GM12865 (cell line): Measurements from ENCODE around the gene ATP10B.

ENCODE experiments used
- DNase-seq: peaks from one replicate; pipeline ENCODE4 v3.0.0; 2010; ENCODE audit warnings: low read depth
- H3K4me3 ChIP-seq: 2 replicates; pipeline ENCODE4 v1.5.1; 2011; ENCODE audit warnings: mild to moderate bottlenecking, low read depth, low read length, control low read depth
- TF ChIP-seq, protein P1 (sequence below): IDR thresholded peaks from 2 replicates; pipeline ENCODE4 v1.5.1; 2011; ENCODE audit warnings: low read length, control low read depth, low read depth, inconsistent platforms; ENCODE audit not compliant: insufficient read depth; ENCODE audit errors: missing control alignments

The ATP10B gene

GRCh38 chr5:160548949-160549645 is 302.9 kb downstream of the ATP10B start:
- TF ChIP-seq, protein P1, sequence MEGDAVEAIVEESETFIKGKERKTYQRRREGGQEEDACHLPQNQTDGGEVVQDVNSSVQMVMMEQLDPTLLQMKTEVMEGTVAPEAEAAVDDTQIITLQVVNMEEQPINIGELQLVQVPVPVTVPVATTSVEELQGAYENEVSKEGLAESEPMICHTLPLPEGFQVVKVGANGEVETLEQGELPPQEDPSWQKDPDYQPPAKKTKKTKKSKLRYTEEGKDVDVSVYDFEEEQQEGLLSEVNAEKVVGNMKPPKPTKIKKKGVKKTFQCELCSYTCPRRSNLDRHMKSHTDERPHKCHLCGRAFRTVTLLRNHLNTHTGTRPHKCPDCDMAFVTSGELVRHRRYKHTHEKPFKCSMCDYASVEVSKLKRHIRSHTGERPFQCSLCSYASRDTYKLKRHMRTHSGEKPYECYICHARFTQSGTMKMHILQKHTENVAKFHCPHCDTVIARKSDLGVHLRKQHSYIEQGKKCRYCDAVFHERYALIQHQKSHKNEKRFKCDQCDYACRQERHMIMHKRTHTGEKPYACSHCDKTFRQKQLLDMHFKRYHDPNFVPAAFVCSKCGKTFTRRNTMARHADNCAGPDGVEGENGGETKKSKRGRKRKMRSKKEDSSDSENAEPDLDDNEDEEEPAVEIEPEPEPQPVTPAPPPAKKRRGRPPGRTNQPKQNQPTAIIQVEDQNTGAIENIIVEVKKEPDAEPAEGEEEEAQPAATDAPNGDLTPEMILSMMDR: no peak
- DNase-seq: no peak

DNA sequence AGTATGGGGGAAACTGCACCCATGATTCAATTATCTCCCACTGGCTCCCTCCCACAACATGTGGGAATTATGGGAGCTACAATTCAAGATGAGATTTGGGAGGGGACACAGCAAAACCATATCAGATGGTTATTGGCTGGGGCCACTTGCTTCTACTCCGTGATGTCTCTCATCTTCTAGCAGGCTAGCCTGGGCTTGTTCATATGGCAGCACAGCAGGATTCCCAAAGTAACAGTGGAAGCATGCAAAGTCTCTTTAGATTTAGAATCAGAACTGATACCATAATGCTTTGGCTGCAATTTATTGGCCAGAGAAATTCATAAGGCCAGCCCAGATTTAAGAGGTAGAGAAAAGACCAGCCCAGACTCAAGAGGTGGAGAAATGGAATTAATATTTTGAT is 304.1 kb downstream of the ATP10B start:
- TF ChIP-seq, protein P1: no peak
- no peak for DNase-seq
- H3K4me3 ChIP-seq: no peak overlapping the region

More at GRCh38 chr5:160548949-160549645, 302.9 kb downstream of the ATP10B start:
- H3K4me3 ChIP-seq: no peak overlapping the region

DNA sequence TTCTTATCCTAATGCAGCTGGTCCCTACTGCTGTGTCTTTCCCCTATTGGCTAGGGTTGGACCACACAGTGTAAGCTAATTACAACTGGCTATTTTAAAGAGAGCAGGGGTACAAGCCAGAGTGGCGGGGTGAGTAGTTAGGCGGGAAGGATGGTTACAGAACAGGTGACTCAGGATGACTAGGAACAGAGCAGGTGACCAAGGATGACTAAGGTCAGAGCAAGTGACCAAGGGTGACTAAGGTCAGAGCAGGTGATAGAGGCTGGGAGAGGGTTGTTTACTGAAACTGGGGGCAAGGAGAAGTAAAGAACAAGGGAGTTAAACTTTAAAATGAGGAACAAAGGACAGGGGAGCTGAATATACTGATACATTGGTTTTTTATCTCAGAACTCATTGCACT is 304.9 kb downstream of the ATP10B start:
- DNase-seq: no peak
- H3K4me3 ChIP-seq: no peak overlapping the region
- TF ChIP-seq, protein P1: no peak

- TF ChIP-seq, protein P1: no peak
- no peak for DNase-seq
- no peak overlapping the region for H3K4me3 ChIP-seq
These were observed 306.2 kb downstream of the ATP10B start for GRCh38 chr5:160545832-160546231.

DNA sequence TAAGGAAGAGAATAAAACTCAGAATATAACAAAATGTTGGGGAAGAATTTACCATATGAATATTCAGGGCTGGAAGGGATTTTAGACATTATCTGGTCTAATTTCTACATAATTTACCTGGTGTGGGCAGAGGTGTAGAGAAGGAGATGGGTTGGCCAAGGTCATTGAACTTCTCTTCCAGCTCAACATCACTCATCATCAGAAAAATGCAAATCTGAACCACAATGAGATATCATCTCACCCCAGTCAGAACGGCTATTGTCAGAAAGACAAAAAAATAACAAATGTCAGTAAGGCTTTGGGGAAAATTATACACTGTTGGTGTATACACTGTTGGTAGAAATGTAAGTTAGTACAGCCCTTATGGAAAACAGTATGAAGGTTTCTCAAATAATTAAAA is 308.6 kb downstream of the ATP10B start:
- H3K4me3 ChIP-seq: no peak overlapping the region
- DNase-seq: no peak
- TF ChIP-seq, protein P1: no peak

GRCh38 chr5:160542840-160543239 is 309.2 kb downstream of the ATP10B start:
- TF ChIP-seq, protein P1: no peak
- H3K4me3 ChIP-seq: no peak overlapping the region
- DNase-seq: no peak

DNA sequence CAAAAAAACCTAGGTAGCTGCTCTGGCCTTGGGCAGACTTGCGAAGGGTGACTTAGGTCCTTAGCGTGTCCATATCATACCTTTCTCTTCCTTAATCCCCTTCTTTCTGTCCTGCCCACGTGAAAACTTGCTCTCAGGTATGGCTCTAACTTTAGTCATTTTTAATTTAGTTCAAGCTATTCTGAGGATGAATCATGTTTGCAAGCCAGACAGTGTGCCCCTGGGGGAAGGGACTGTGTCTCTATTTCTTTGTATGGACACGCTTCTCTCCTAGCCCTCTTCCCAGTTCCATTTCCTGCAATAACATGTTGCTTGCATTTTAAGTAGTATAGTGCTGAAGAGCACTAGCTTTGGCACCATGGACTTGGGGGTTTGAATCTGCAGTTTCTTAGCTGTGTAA is 309.7 kb downstream of the ATP10B start:
- TF ChIP-seq, protein P1: no peak
- no peak for DNase-seq
- no peak overlapping the region for H3K4me3 ChIP-seq
